IMR-90 (cell line): ENCODE results near the gene GALNT6. TPM values are rescaled to one million over a fixed set of nuclear protein-coding genes. Genes with fewer than 3 reads are reported as not detected.

Experiments used
- ATAC-seq: fragments of 200-7000 bp; cut with Tn5 transposase; 2 replicates; pipeline ENCODE4 v1.9.1; 2020; ENCODE audit warnings: low read depth, mild to moderate bottlenecking, moderate library complexity
- BruUV-seq: library from RNA; stranded (reverse); fragments of 400-500 nt; replicated peaks from 2 replicates; lab custom pipeline; 2021; lab: Mats Ljungman, UMichigan
- CTCF ChIA-PET: fragments of 300-600 bp; formaldehyde crosslinking; extraction: SDS; loops from one replicate; lab custom pipeline; 2021; ENCODE audit warnings: antibody characterized with exemption; lab: Yijun Ruan, JAX
- POLR2A ChIA-PET: fragments of 300-600 bp; sonication (Branson Sonifier 250); formaldehyde crosslinking; loops from one replicate; lab custom pipeline; 2022; ENCODE audit warnings: antibody characterized with exemption; ENCODE audit not compliant: unreplicated experiment; lab: Charles Lee
- DNase-seq: peaks from one replicate; pipeline ENCODE4 v3.0.0; 2013
- H2AFZ ChIP-seq: replicated peaks from 2 replicates; pipeline ENCODE3; 2013; ENCODE audit warnings: low read length, mild to moderate bottlenecking; ENCODE audit not compliant: poor library complexity
- H2AK5ac ChIP-seq: 2 replicates; pipeline ENCODE4 v1.6.1; 2013; ENCODE audit warnings: low read depth, low read length, inconsistent platforms
- H2AK9ac ChIP-seq: replicated peaks from 2 replicates; pipeline ENCODE3; 2013; ENCODE audit warnings: mild to moderate bottlenecking, low read depth, low read length, moderate library complexity; ENCODE audit not compliant: poor library complexity
- H2BK120ac ChIP-seq: 2 replicates; pipeline ENCODE4 v1.6.1; 2013; ENCODE audit warnings: low read depth, low read length, inconsistent platforms
- H2BK15ac ChIP-seq: 3 replicates; pipeline ENCODE4 v1.6.1; 2013; ENCODE audit warnings: low read depth, low read length, inconsistent platforms
- H2BK20ac ChIP-seq: 2 replicates; pipeline ENCODE4 v1.6.1; 2013; ENCODE audit warnings: low read depth, mild to moderate bottlenecking, inconsistent platforms, low read length, moderate library complexity
- H2BK5ac ChIP-seq: 2 replicates; pipeline ENCODE4 v1.6.1; 2013; ENCODE audit warnings: mild to moderate bottlenecking, low read depth, low read length, inconsistent platforms; ENCODE audit not compliant: poor library complexity, severe bottlenecking
- H3K14ac ChIP-seq: replicated peaks from 2 replicates; pipeline ENCODE4 v1.6.1; 2013; ENCODE audit warnings: low read depth, low read length, inconsistent platforms
- H3K18ac ChIP-seq: 2 replicates; pipeline ENCODE4 v1.6.1; 2013; ENCODE audit warnings: low read depth, low read length, control low read depth
- H3K23ac ChIP-seq: 2 replicates; pipeline ENCODE4 v1.6.1; 2013; ENCODE audit warnings: low read depth, low read length, inconsistent platforms
- H3K27ac ChIP-seq: 2 replicates; pipeline ENCODE4 v1.5.1; 2013; ENCODE audit warnings: mild to moderate bottlenecking, control low read depth, low read length; ENCODE audit not compliant: insufficient read depth
- H3K27me3 ChIP-seq: 2 replicates; pipeline ENCODE4 v1.6.1; 2013; ENCODE audit warnings: low read length; ENCODE audit not compliant: control insufficient read depth, insufficient read depth
- H3K36me3 ChIP-seq: 2 replicates; pipeline ENCODE4 v1.6.1; 2013; ENCODE audit warnings: low read length, mixed read lengths; ENCODE audit not compliant: control insufficient read depth, insufficient read depth
- H3K4ac ChIP-seq: 2 replicates; pipeline ENCODE4 v1.6.1; 2013; ENCODE audit warnings: low read depth, low read length, inconsistent platforms
- H3K4me1 ChIP-seq: 2 replicates; pipeline ENCODE4 v1.6.1; 2013; ENCODE audit warnings: low read length, mixed read lengths; ENCODE audit not compliant: control insufficient read depth, insufficient read depth
- H3K4me2 ChIP-seq: 2 replicates; pipeline ENCODE4 v1.6.1; 2013; ENCODE audit warnings: low read depth, mild to moderate bottlenecking, control low read depth, low read length, moderate library complexity
- H3K4me3 ChIP-seq: 2 replicates; pipeline ENCODE4 v1.5.1; 2013; ENCODE audit warnings: low read depth, mild to moderate bottlenecking, control low read depth, low read length, moderate library complexity; ENCODE audit not compliant: insufficient read depth
- H3K56ac ChIP-seq: 2 replicates; pipeline ENCODE4 v1.6.1; 2013; ENCODE audit warnings: low read length, inconsistent platforms; ENCODE audit not compliant: insufficient read depth; ENCODE audit errors: extremely low read depth
- H3K79me1 ChIP-seq, 2 experiments: 2 replicates each; pipeline ENCODE4 v1.6.1; 2013; ENCODE audit warnings: low read length in 2 of 2, inconsistent platforms in 1 of 2, low read depth in 1 of 2
- H3K9ac ChIP-seq: 2 replicates; pipeline ENCODE4 v1.6.1; 2013; ENCODE audit warnings: low read depth, low read length, control low read depth
- H3K9me1 ChIP-seq: 2 replicates; pipeline ENCODE4 v1.6.1; 2013; ENCODE audit warnings: low read length, inconsistent platforms; ENCODE audit not compliant: insufficient read depth
- H3K9me3 ChIP-seq: 2 replicates; pipeline ENCODE4 v1.6.1; 2013; ENCODE audit warnings: low read length; ENCODE audit not compliant: control insufficient read depth, insufficient read depth
- H4K20me1 ChIP-seq: 2 replicates; pipeline ENCODE4 v1.6.1; 2013; ENCODE audit warnings: low read length, inconsistent platforms; ENCODE audit not compliant: insufficient read depth
- H4K5ac ChIP-seq: 2 replicates; pipeline ENCODE4 v1.6.1; 2013; ENCODE audit warnings: mild to moderate bottlenecking, low read depth, low read length, control low read depth
- H4K8ac ChIP-seq, 2 experiments: 2 replicates each; pipeline ENCODE4 v1.6.1; 2013; ENCODE audit warnings: low read depth in 2 of 2, low read length in 2 of 2, control low read depth in 1 of 2, inconsistent platforms in 1 of 2
- H4K91ac ChIP-seq: 2 replicates; pipeline ENCODE4 v1.6.1; 2013; ENCODE audit warnings: low read depth, low read length, inconsistent platforms; ENCODE audit not compliant: insufficient read depth
- BHLHE40 ChIP-seq: fragments of 150-350 bp; IDR thresholded peaks from 2 replicates; pipeline ENCODE4 v1.6.1; 2016; ENCODE audit warnings: mild to moderate bottlenecking, low read depth, low read length
- CEBPB ChIP-seq: IDR thresholded peaks from 2 replicates; pipeline ENCODE4 v1.6.1; 2012; ENCODE audit warnings: low read depth, low read length, improper control_type of control experiment
- CHD1 ChIP-seq: IDR thresholded peaks from 2 replicates; pipeline ENCODE4 v1.6.1; 2012; ENCODE audit warnings: low read depth, low read length, improper control_type of control experiment
- FOS ChIP-seq: fragments of 150-350 bp; IDR thresholded peaks from 2 replicates; pipeline ENCODE4 v1.6.1; 2016; ENCODE audit warnings: low read depth, low read length
- MAFK ChIP-seq: IDR thresholded peaks from 2 replicates; pipeline ENCODE4 v1.6.1; 2012; ENCODE audit warnings: low read depth, low read length, improper control_type of control experiment
- MAZ ChIP-seq: IDR thresholded peaks from 2 replicates; pipeline ENCODE4 v1.6.1; 2012; ENCODE audit warnings: low read depth, mild to moderate bottlenecking, low read length, improper control_type of control experiment, moderate library complexity, borderline replicate concordance
- MXI1 ChIP-seq: IDR thresholded peaks from 2 replicates; pipeline ENCODE4 v1.6.1; 2012; ENCODE audit warnings: low read depth, mild to moderate bottlenecking, low read length, moderate library complexity, borderline replicate concordance
- NFE2L2 ChIP-seq: fragments of 150-350 bp; IDR thresholded peaks from 2 replicates; pipeline ENCODE4 v1.6.1; 2016; ENCODE audit warnings: low read depth, mild to moderate bottlenecking, low read length
- POLR2A ChIP-seq: IDR thresholded peaks from 2 replicates; pipeline ENCODE4 v1.6.1; 2012; ENCODE audit warnings: mild to moderate bottlenecking, low read depth, low read length
- RAD21 ChIP-seq: IDR thresholded peaks from 2 replicates; pipeline ENCODE4 v1.6.1; 2012; ENCODE audit warnings: low read length, improper control_type of control experiment
- RCOR1 ChIP-seq: IDR thresholded peaks from 2 replicates; pipeline ENCODE4 v1.6.1; 2012; ENCODE audit warnings: mild to moderate bottlenecking, low read length, improper control_type of control experiment; ENCODE audit not compliant: insufficient replicate concordance
- RFX5 ChIP-seq: IDR thresholded peaks from 2 replicates; pipeline ENCODE4 v1.8.0; 2012; ENCODE audit warnings: low read depth, mild to moderate bottlenecking, low read length, moderate library complexity
- SMC3 ChIP-seq: fragments of 150-350 bp; IDR thresholded peaks from 2 replicates; pipeline ENCODE4 v1.6.1; 2016; ENCODE audit warnings: low read depth, mild to moderate bottlenecking, antibody characterized with exemption, low read length, moderate library complexity
- WGBS, 2 experiments: methylation state at CpG; one replicate each; pipeline versions ENCODE4 v1.1.5 to v1.1.7; 2013; ENCODE audit warnings: missing lambda C conversion rate in 2 of 2; ENCODE audit not compliant: insufficient read length in 1 of 2; ENCODE audit errors: extremely low coverage in 2 of 2; 5-methylcytosine and 5-hydroxymethylcytosine counted together
- dilution Hi-C: fragments of 300-500 bp; cut with HindIII; formaldehyde crosslinking; loops from one replicate; pipeline ENCODE4 v1.14.3; 2018; ENCODE audit warnings: low sequenced_read_pairs; ENCODE audit not compliant: unreplicated experiment
- in situ Hi-C: fragments of 300-500 bp; cut with MboI; formaldehyde crosslinking; loops from 3 replicates; pipeline ENCODE4 v1.14.3; 2019; ENCODE audit warnings: low sequenced_read_pairs, inconsistent platforms, mixed read lengths
- intact Hi-C: fragments of 100-400 bp; cut with micrococcal nuclease; formaldehyde crosslinking; loops from 2 replicates; pipeline ENCODE4 v1.10.0; 2022
- polyA plus RNA-seq, 3 experiments: library from polyadenylated mRNA; depleted of rRNA; stranded (reverse); fragments of >200 nt; gene quantifications; 2 replicates each; pipeline ENCODE4 v1.2.3, GENCODE V29; 2012; ENCODE audit warnings: low replicate concordance in 1 of 3
- total RNA-seq: library from RNA; depleted of rRNA; stranded (reverse); fragments of >200 nt; gene quantifications from 2 replicates; pipeline ENCODE4 v1.2.3, GENCODE V29; 2012
- TF ChIP-seq, protein P1 (sequence below): conservative IDR thresholded peaks from 2 replicates; pipeline ENCODE4 v1.5.1; 2012; ENCODE audit warnings: mild to moderate bottlenecking, low read depth, low read length, improper control_type of control experiment
- TF ChIP-seq, protein P2 (sequence below): fragments of 150-350 bp; IDR thresholded peaks from 2 replicates; pipeline ENCODE4 v1.6.1; 2016; ENCODE audit warnings: low read depth, mild to moderate bottlenecking, low read length, moderate library complexity, borderline replicate concordance
- TF ChIP-seq, protein P3 (sequence below): fragments of 150-350 bp; IDR thresholded peaks from 2 replicates; pipeline ENCODE4 v1.6.1; 2017; ENCODE audit warnings: mild to moderate bottlenecking, antibody characterized with exemption, low read length, low read depth

The GALNT6 gene
- total and polyA plus RNA-seq, 2 of the 4 experiments (the other 2 are of a cell fraction), result 17.1 to 23.7 TPM

DNA sequence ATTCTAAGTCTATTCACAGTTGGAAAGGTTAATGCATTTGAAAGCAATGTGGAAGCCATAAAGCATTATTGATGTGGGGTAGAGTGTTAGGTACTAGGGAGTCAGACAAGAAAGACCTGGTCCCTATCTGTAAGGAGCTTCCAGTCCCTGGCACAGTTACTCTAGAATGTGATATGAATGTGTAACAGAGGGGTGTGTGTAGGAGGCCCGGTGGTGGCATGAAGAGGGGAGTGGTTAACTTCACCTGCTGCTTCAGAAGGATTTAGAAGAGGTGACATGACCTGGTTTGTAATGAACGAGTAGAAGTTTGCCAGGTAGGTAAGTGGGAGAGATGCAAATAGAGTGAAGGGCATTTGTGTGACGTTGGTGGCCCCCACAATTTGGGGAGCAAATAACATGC is 15.1 kb upstream of the GALNT6 start:
- Histone ChIP-seq H3K27ac (no peak overlapping the region), H3K18ac (no peak overlapping the region), H2AK5ac (no peak overlapping the region), H3K4me1 (no peaks in the 10 kb centered on the region), H4K91ac (no peak overlapping the region), H3K9me1 (no peaks in the 10 kb centered on the region), H3K4me3 (no peak overlapping the region), H3K9ac (no peak overlapping the region), H2BK120ac (no peak overlapping the region), H3K4ac (no peak overlapping the region), H3K9me3 (no peaks in the 10 kb centered on the region), H4K5ac (no peak overlapping the region), H4K8ac (no peak overlapping the region), H3K36me3 (no peaks in the 10 kb centered on the region), H2BK15ac (no peak overlapping the region), H2BK5ac (no peak overlapping the region), H3K27me3 (no peaks in the 10 kb centered on the region; the same call in 1 of the 2 replicates), H4K20me1 (no peaks in the 10 kb centered on the region), H3K56ac (no peak overlapping the region), H2AK9ac (no peak overlapping the region), H2AFZ (no peak overlapping the region), H2BK20ac (no peak overlapping the region), H3K79me1 (no peaks in the 10 kb centered on the region), H3K4me2 (no peak overlapping the region), H3K23ac (no peak overlapping the region), H3K14ac (no peak overlapping the region)
- TF ChIP-seq NFE2L2, result no peak
- no peak for TF ChIP-seq RFX5
- no peak for TF ChIP-seq MXI1
- TF ChIP-seq RCOR1, result no peak
- TF ChIP-seq, protein P1, sequence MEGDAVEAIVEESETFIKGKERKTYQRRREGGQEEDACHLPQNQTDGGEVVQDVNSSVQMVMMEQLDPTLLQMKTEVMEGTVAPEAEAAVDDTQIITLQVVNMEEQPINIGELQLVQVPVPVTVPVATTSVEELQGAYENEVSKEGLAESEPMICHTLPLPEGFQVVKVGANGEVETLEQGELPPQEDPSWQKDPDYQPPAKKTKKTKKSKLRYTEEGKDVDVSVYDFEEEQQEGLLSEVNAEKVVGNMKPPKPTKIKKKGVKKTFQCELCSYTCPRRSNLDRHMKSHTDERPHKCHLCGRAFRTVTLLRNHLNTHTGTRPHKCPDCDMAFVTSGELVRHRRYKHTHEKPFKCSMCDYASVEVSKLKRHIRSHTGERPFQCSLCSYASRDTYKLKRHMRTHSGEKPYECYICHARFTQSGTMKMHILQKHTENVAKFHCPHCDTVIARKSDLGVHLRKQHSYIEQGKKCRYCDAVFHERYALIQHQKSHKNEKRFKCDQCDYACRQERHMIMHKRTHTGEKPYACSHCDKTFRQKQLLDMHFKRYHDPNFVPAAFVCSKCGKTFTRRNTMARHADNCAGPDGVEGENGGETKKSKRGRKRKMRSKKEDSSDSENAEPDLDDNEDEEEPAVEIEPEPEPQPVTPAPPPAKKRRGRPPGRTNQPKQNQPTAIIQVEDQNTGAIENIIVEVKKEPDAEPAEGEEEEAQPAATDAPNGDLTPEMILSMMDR, result no peak
- no peak for TF ChIP-seq CEBPB
- no peak for TF ChIP-seq MAZ
- TF ChIP-seq, protein P2, sequence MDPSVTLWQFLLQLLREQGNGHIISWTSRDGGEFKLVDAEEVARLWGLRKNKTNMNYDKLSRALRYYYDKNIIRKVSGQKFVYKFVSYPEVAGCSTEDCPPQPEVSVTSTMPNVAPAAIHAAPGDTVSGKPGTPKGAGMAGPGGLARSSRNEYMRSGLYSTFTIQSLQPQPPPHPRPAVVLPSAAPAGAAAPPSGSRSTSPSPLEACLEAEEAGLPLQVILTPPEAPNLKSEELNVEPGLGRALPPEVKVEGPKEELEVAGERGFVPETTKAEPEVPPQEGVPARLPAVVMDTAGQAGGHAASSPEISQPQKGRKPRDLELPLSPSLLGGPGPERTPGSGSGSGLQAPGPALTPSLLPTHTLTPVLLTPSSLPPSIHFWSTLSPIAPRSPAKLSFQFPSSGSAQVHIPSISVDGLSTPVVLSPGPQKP, result no peak
- TF ChIP-seq, protein P3, sequence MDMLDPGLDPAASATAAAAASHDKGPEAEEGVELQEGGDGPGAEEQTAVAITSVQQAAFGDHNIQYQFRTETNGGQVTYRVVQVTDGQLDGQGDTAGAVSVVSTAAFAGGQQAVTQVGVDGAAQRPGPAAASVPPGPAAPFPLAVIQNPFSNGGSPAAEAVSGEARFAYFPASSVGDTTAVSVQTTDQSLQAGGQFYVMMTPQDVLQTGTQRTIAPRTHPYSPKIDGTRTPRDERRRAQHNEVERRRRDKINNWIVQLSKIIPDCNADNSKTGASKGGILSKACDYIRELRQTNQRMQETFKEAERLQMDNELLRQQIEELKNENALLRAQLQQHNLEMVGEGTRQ, result no peak
- no peak for TF ChIP-seq BHLHE40
- TF ChIP-seq RAD21, result no peak
- no peak for TF ChIP-seq SMC3
- TF ChIP-seq FOS, result no peak
- TF ChIP-seq CHD1, result no peak
- TF ChIP-seq POLR2A, result no peak
- no peak for TF ChIP-seq MAFK
- BruUV-seq, result no TSS peak
- ATAC-seq (no peak), DNase-seq (no peak)
- 100% methylated on average over 1 of the region's 3 CpGs; no CpG with 5 or more reads in 1 of the 2 experiments for WGBS, 2 experiments
- intact Hi-C loops (no loop called here), in situ Hi-C loops (no loop called here), dilution Hi-C loops (no loop called here)
- CTCF ChIA-PET, result no interaction called here
- POLR2A ChIA-PET, result no interaction called here
